B cell (primary cell): ENCODE results near the gene WDR46.
"Not testable (repeated sequence)": the region's sequence is repeated elsewhere in the genome, so short reads cannot be mapped to it uniquely, and the experiment has no call there.

Experiments used
- EZH2 ChIP-seq: IDR thresholded peaks from 2 replicates; pipeline ENCODE4 v1.6.1; 2012; ENCODE audit warnings: borderline replicate concordance, low read depth, mild to moderate bottlenecking, moderate library complexity, low read length; ENCODE audit not compliant: insufficient read depth, poor library complexity, severe bottlenecking
- TF ChIP-seq, protein P1 (sequence below): fragments of 200-600 bp; IDR thresholded peaks from one replicate; pipeline ENCODE4 v1.8.0; 2022; ENCODE audit warnings: antibody characterized with exemption, mild to moderate bottlenecking

GRCh38 chr6:33275795-33276580 is 13.1 kb downstream of the WDR46 start:
- TF ChIP-seq, protein P1, sequence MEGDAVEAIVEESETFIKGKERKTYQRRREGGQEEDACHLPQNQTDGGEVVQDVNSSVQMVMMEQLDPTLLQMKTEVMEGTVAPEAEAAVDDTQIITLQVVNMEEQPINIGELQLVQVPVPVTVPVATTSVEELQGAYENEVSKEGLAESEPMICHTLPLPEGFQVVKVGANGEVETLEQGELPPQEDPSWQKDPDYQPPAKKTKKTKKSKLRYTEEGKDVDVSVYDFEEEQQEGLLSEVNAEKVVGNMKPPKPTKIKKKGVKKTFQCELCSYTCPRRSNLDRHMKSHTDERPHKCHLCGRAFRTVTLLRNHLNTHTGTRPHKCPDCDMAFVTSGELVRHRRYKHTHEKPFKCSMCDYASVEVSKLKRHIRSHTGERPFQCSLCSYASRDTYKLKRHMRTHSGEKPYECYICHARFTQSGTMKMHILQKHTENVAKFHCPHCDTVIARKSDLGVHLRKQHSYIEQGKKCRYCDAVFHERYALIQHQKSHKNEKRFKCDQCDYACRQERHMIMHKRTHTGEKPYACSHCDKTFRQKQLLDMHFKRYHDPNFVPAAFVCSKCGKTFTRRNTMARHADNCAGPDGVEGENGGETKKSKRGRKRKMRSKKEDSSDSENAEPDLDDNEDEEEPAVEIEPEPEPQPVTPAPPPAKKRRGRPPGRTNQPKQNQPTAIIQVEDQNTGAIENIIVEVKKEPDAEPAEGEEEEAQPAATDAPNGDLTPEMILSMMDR = not testable (repeated sequence)
- not testable (repeated sequence) for TF ChIP-seq EZH2
